ENCODE data around the gene DNAH3.

The DNAH3 gene

DNA sequence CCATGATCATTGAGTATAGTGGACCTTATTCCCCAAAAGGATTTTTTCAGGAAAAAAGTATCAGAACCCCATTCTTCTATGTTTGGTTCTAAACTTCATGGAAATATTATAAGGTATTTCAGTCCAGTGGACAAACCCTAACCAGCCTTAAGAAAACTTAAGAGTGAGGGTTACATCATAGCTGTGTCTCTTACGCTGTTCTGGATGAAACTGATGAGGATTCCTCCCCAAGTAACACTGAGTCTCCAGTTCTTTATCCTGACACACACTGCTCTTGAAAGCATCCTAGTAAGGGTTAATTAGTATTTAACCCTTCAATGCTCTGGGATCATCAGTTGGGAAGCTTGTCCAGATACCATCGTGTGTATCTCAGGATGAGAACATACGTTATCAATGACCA lies 245.1 kb downstream of the DNAH3 start:
- DNase-seq (ENCODE audit: low spot score): no peak

DNA sequence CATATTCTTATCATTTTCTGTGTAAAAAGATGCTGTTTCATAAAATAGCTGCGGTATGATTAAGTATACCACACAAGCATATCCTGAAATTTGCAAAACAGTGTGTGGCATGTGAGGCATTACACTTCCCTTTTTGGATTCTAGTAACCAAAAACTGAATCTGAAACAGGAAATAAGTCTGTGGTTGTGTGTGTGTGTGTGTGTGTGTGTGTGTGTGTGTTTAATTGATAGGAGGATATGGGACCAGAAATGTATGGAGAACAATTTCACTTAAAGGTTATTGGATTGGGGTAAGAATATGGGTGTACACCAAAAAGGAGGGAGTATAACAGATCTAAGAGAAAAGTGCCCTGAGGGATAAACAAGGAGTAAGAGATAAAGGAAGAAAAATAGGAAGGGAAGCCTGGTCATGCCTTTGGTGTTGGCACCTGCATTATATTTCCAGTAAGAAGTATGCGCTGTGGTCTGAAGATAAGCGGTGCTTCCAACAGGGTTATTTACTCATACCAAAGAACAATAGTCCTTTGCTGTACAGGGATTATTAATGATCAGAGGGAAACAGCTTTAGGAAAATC lies 246.1 kb downstream of the DNAH3 start:
- DNase-seq (ENCODE audit: low spot score): peak; percentile 53

DNA sequence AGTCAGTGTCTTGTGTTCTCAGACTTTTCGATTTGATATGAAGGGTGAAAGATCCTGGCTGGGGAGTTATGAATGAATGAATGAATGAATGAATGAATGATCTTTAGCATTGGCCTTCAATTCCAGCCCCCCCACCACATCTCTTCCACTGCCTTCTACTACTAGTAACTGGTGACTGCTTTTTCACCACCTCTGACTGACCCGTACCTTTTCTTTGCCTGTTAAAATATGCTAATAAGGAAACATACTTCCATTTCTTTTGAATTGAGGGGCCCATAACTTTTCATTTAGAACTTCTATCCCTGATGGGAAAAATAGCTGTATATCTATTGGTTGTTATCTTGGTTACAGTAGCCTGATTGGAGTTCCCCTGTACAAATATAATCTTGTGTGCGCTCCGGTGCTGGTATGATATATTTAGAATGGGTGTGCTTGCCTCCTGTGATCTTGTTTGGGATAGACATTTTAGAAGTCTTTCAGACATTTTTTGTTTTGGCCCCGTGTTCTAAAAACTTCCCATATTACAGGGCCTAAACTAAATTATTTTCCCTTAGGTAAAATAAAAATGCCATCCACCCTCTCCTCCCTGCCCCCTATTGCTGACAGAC lies 246.6 kb downstream of the DNAH3 start:
- no peak for DNase-seq (ENCODE audit: low spot score)

DNA sequence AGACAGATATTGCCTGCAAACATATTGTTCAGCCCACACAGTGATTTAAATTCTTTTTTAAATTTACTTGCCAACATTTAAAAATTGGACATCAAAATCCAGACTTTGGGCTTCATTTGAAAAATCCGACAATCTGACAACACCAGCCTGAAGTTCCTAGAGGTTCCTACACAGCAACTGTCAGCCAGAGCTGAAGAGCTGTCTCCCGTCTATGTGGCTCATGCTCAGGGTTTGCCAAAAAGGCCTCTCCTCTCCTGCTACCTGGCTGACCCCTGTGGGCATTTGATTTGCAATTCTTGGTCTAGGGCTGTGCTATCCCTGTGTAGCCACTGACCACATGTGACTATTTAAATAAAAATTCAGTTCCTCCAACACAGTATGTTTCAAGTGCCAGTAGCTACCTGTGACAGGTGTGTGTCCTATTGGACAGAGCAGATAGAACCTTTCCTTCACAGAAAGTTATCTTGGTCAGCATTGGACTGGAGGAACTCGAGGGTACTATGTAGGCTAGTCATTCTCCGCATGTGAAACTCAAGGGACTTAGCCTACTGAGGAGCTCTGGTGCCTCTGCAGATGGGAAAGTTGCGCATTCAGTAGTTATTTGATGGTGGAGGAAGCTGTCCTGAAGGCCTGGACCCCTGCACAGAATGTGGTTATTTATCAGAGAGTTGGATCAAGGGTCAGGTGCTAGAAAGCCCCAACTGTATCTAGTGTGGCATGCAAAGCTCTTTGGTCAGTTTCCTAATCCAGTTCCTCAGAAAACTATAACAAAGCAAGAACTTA lies 247.3 kb downstream of the DNAH3 start:
- no peak for DNase-seq (ENCODE audit: low spot score)

DNA sequence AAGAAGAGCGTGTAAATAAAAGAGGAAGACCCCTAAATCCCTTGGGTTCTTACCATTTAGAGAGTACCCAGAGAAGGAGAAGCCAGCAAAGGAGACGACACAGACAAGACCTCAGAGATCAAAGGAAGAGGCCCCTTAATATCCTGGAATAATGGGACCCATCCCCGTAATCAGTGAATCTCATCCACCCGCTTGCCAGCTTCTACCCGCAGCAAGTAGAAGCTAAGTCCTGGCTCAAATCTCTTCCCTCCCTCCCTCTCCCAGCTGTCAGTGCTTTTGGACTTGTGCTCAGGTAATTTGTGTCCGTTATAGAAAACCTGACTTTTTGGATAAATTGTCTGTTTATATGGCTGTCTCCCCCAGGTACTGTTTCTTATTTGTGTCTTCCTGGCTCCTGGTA lies 248.2 kb downstream of the DNAH3 start:
- no peak for DNase-seq (ENCODE audit: low spot score)

DNA sequence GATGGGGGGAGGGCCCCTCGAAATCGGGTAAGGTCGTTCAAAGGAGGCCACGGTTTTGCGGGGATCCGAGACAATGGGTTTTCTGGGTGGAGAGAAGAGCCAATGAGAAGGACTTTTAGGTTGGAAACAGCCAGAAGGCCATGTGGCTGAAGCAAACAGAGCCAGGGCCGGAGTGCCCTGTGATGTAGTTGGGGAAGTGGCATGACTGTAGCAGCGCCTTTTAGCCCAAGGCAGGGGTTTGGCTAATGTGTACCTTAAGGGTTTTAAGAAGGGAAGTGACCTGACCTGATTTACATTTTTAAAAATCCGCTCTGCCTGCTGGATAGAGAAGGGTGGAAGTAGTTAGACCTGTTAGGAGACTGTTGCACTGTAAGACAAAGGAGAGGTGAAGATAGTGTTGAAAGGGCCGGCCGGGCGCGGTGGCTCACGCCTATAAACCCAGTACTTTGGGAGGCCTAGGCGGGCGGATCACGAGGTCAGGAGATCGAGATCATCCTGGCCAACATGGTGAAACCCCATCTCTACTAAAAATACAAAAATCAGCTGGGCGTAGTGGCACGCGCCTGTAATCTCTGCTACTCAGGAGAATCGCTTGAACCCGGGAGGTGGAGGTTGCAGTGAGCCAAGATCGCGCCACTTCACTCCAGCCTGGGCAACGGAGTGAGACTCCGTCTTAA lies 249.1 kb downstream of the DNAH3 start:
- no peak for DNase-seq (ENCODE audit: low spot score)

DNA sequence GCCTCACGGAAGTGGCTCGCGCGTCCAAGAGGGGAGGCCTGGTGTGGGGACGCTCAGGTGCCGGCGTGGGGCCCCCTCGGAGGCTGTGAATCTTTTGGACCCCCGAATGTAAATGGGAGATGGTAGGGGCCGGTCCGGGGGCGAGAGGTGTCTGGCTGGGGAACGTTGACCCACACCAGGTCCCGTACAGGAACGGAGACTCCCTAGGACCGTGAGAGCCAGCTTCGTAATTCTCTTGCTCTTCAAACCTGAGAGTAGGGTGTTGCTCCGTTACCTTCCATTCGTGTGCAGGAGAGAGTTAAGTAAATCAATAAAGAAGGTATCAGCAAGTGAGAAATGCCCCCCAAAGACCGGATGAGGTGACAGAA lies 249.6 kb downstream of the DNAH3 start:
- DNase-seq (ENCODE audit: low spot score): no peak

DNA sequence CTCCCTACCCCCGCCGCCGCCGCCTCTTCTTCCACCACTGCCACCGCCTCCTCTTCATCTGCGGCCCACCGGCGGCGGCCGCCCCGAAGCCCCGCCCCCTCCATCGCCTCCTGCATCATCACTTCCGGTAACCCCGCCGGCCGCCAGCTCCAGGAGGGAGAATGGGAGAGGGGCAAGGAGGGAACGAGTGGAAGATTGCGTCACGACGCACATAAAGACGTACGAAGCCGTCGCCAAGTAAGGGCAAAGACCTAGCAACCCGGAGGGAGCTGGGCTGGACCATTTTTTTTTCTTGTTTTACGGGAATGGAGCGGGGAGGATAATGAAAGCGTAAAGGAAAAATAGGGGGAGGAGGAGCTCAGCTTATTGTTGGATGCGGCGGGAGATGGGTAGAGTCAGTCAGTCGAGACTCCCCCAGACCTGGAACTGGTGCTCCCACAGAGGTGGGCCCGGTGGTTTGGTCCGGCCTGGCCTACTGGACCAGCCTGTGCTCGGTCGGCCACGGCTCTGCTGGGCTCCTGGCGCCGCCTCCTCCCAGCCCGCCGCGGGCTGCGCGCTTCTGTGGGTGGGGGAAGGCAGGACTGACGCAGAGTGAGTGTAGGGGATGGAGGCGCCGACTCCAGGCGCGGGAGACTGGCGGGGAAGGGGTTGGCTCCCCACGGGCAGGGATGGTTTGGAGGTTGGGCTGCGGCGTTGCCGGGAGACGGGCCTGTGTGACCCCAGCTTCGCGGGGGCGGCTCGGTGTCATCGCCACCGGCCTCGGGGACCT lies 250.2 kb downstream of the DNAH3 start, which contains the start of the genes DCUN1D3 and LYRM1:
TSS of gene DCUN1D3 (minus strand) at position 60 of the 769 bp plus-strand sequence. CDS start 37,820 bp downstream, outside the sequence.
TSS of gene LYRM1 (plus strand) at position 473 of the 769 bp plus-strand sequence. CDS start 14,785 bp downstream, outside the sequence.
- peak; percentile 97 for DNase-seq (ENCODE audit: low spot score)

DNA sequence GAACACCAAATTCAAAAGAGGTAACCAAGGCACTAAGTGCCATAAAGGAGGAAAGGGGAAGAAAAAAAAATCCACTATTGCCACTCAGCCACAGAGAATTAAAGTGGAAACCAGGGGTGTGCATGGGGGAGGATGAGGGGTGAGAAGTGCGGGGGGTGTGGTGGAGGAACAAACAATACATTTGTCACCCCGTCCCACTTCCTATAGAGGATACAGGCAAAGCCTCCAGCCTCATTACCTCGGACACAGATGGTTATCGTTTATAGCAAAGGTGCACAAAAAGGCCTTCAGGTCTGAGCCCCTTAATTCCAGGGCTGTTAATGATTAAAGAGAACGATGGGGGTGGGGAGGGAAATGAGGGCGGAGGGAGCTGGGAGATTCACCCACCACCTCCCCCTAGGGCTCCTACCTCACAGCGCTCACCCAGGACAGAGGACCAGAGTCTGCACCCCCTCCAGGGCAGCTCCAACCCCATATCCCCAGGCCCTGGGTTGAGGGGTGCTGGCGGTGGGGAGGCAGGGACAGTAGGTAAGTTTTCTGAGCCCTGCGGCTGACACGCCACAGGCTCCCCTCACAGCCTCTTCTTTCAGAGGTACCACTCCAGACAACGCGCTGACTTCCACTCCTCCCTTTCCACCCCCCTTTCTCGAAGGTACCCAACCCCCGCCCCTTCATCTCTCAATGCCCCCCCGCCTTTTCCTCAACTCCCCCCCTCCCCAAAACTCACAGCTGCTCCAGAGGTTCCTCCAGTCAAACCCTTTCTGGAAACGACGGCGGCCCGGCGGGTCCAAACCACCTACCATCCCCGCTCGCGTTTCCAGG lies 251.0 kb downstream of the DNAH3 start:
- peak; percentile 19 for DNase-seq (ENCODE audit: low spot score)

DNA sequence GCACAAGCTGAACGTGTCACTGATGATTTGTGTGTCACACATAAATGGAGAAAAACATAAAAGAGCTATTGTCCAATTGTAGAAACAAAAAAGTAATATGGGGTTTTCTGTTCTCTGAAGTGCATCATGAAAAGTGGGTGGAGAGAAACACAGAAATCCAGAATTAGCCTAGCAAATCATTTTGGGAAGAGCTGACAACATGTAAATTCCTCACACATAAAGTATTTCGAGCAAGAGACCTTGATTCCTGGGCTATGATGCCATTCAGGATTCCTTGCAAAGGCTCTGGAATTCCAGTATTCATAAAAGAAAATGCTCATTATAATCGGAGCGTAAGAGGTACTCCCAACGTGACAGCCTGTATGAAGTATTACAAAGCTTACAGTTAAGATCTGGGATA lies 251.6 kb downstream of the DNAH3 start:
- DNase-seq (ENCODE audit: low spot score): peak; percentile 70

DNA sequence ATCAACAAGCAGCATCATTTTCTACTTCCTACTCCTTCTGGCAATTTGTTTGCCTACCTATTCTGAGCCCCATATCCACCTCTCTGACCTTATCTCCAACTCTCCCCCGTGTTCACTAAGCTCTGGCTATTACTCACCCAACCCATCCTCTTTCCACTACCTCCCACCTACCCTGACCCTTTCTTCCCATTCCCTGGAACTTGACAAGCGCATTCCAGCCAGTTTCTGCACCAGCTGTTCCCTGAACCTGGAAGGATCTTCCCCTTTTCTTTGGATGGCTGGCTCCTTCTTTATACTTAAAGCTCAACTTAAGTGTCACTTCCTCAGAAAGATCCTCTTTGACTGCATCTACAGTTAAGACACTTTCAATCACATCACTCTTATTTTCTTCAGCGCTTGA lies 252.7 kb downstream of the DNAH3 start:
- DNase-seq (ENCODE audit: low spot score): no peak

DNA sequence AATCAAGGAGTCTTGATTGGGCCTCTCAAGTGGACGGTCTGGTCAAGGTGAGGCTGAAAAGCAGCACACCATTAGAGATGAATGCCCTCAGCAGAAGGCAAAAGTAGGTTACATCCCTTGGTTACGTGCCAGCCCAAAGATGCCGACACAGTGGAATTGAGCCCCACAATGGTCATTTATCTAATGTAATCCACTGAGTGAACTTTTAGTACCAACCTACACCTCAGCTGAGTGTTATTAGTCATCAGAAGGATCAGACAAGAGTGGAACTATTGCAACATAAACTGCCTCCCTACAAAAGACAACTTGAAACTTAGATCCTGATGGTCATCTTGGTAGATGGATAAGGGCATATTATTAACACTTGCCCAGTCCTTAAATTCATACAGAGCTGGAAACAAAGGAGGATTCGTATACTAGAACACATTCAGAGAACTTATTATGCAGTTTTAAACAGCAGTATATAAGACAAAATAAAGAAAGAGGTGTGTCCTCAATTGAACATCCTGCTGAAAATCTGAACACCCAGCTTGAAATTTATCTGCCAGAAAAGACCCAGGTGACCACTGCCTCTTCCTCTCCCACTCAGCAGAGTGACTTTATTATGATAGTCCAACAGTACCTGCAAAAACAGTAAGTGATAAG lies 253.3 kb downstream of the DNAH3 start:
- DNase-seq (ENCODE audit: low spot score): no peak

DNA sequence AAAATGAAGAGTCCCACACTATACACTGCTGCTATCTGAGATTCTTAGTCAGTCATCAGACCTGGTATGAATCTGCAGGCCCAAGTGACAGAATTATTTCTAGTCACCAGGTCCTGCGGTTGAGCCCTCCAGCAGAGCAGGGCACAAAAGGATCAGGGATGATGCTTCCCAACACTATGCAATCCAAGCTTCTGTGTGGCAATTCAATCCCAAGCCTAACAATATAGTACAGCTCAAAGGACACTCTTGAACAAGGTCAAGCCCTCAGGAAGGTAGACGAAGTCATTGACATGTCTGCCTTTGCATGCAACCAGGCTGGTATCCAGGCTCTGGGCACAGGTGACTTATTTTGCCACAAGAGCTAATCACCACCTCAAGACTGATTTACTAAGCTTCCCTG lies 256.3 kb downstream of the DNAH3 start:
- DNase-seq (ENCODE audit: low spot score): no peak

DNA sequence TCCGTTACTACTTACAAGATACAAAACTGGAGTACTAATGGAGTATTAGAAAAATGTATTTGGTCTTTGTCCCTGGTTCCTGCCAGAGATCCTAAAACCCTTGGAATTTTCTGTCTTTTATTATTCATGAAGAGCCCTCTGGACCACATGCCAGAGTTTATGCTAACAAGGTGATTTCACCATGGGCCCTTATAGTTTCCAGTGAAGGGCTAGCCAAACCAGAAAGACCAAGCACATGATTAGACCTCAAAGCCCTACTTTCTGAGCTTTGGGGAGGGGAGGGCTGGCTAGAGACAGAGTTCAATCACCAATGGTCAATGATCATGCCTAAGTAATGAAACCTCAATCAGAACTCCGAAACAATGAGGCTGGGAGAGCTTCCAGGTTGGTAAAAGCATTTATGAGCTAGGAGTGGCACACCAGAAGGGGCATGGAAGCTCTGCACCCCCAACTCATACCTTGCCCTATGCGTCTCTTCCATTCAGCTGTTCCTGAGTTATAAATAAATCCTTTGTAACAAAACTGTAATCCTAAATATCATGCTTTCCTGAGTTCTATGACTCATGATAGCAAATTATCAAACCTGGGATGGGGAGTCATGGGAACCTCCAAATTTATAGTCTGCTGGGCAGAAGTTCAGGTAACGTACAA lies 260.9 kb downstream of the DNAH3 start:
- no peak for DNase-seq (ENCODE audit: low spot score)

DNA sequence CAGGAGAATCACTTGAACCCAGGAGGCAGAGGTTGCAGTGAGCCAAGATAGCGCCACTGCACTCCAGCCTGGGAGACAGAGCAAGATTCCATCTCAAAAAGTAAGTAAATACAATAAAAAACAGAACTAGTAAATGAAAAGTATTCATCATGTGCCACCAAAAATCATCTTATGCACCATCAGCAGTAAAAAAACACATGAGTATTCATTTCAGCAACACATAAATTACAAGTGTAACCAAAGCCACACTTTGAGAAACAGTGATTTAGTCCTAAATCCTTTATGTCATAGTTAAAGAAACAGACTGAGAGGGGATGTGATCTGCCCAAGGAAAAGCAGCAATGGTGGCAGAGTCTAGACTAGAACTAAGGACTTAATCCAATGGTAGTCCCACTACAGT lies 263.4 kb downstream of the DNAH3 start:
- DNase-seq (ENCODE audit: low spot score): no peak

DNA sequence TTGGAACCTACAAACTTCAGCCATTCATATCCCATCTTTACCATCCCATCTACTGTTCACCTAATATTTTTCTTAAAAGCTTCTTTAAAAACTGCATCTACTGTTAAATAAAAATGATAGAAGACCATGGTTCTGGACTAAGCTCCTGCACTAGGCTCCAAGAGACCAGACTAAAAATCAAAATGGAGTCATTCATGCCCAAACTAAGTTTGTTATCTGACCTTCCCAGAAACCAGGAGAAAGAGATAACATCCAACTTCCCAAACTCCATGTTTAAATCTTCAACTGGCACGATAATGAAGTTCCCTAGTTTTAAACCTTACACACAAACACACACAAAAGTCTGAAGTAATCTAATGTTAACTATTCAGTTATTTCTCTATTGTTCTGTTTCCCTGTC lies 264.3 kb downstream of the DNAH3 start:
- no peak for DNase-seq (ENCODE audit: low spot score)

DNA sequence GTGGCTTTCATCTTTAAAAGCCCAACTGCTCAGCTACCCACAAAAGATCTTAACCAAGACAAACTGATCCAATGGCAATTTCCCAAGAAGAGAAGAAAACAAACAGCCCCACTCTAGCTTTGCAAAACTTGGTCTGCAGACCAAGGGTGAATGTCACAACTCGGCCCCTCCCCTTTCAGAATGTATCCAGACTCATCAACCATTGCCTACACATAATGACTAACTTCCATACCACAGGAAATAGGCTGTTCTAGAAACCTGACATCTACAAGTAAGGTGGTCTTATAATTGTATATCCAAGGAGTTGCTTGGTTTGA lies 266.4 kb downstream of the DNAH3 start:
- DNase-seq (ENCODE audit: low spot score): peak; percentile 32

DNA sequence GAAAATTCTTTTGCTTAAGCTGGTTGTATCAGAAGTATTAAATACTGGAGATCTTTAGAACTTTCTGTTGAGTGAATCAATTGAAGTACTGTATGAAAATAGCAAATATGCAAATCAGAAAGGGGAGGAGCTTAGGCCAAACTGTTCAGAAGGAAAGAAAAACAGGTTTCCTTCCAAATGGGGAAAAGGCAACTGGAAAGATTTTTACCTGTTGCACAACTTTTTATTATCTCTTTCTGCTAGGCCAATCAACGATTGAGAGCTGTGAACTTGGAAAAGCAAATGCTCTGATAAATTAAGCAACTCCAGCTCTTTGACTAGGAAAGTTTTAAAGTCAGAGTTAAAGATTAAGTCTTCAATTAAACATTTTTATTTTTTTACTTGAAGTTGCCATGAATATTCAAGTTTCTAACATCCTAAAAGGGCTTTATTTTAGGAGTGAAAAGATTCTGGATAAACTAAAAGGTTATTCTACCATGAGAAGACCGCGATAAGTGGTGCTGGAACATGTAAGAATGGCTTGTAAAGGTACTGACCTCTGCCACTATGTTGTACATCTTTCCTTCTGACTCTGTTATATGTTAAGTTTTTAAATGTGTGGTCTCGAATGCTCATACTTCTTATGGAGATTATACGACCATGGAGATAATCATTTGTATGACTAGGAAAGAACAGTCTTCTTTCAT lies 266.9 kb downstream of the DNAH3 start:
- no peak for DNase-seq (ENCODE audit: low spot score)

All from hepatic stellate cell (primary cell).